ENCODE data around the gene PLCD3. TPM values are rescaled to one million over a fixed set of nuclear protein-coding genes. Genes with fewer than 3 reads are reported as not detected.

PLCD3 gene
- polyA plus RNA-seq, 1 donor from 2014 or later, result 1.3 TPM

DNA sequence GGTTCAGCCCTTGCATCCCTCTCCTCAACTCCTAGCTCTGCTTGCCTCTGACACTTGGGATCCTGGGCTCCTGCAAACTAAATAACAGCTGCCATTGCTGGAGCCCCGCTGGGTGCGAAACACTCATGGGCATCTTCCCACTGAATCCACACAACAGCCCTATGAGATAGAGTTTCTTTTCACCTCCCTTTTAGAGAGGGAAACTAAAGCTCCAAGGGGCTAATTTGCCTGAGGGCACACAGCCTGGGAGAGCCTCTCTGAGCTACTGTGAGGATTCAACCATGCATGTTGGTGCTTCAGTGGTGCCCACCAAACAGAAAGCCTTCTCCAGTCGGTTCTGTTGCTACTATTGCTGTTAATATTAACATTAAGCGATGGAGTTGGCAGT is 7.2 kb upstream of the PLCD3 start:
- no peaks in the 10 kb centered on the region for H3K79me2 ChIP-seq (replicated peaks; ENCODE audit: insufficient read depth, low read length)
- H3K36me3 ChIP-seq (ENCODE audit: insufficient read depth, low read length), result no peaks in the 10 kb centered on the region
- H3K9ac ChIP-seq (ENCODE audit: low read length), result no peak overlapping the region
- no peak overlapping the region for H3K27ac ChIP-seq (ENCODE audit: low read length)
- no peak overlapping the region for H3K4me2 ChIP-seq (ENCODE audit: low read length)
- no peaks in the 10 kb centered on the region for H3K9me2 ChIP-seq (ENCODE audit: insufficient read depth, low read length)
- H3K9me3 ChIP-seq (ENCODE audit: low read length), result no peaks in the 10 kb centered on the region
- H2AFZ ChIP-seq (ENCODE audit: low read depth, low read length), result no peak overlapping the region
- H3F3A ChIP-seq (ENCODE audit: insufficient read depth, low read length, poor library complexity, severe bottlenecking), result no peaks in the 10 kb centered on the region
- H4K20me1 ChIP-seq (ENCODE audit: insufficient read depth), result no peaks in the 10 kb centered on the region
- TF ChIP-seq EP300 (conservative IDR thresholded peaks at IDR 0.05; ENCODE audit: poor library complexity, severe bottlenecking), result no peak
- TF ChIP-seq EZH2 (IDR thresholded peaks at IDR 0.05; ENCODE audit: borderline replicate concordance, insufficient read depth, low read length, poor library complexity, severe bottlenecking), result no peak
- TF ChIP-seq RAD21 (conservative IDR thresholded peaks at IDR 0.05), result no peak
- no peak for TF ChIP-seq TAF1 (IDR thresholded peaks at IDR 0.05; ENCODE audit: low read depth)
- TF ChIP-seq, protein P1, sequence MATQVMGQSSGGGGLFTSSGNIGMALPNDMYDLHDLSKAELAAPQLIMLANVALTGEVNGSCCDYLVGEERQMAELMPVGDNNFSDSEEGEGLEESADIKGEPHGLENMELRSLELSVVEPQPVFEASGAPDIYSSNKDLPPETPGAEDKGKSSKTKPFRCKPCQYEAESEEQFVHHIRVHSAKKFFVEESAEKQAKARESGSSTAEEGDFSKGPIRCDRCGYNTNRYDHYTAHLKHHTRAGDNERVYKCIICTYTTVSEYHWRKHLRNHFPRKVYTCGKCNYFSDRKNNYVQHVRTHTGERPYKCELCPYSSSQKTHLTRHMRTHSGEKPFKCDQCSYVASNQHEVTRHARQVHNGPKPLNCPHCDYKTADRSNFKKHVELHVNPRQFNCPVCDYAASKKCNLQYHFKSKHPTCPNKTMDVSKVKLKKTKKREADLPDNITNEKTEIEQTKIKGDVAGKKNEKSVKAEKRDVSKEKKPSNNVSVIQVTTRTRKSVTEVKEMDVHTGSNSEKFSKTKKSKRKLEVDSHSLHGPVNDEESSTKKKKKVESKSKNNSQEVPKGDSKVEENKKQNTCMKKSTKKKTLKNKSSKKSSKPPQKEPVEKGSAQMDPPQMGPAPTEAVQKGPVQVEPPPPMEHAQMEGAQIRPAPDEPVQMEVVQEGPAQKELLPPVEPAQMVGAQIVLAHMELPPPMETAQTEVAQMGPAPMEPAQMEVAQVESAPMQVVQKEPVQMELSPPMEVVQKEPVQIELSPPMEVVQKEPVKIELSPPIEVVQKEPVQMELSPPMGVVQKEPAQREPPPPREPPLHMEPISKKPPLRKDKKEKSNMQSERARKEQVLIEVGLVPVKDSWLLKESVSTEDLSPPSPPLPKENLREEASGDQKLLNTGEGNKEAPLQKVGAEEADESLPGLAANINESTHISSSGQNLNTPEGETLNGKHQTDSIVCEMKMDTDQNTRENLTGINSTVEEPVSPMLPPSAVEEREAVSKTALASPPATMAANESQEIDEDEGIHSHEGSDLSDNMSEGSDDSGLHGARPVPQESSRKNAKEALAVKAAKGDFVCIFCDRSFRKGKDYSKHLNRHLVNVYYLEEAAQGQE (IDR thresholded peaks at IDR 0.05; ENCODE audit: borderline replicate concordance), result no peak
- TF ChIP-seq SMC3 (conservative IDR thresholded peaks at IDR 0.05; ENCODE audit: poor library complexity), result no peak
- TF ChIP-seq, protein P2, sequence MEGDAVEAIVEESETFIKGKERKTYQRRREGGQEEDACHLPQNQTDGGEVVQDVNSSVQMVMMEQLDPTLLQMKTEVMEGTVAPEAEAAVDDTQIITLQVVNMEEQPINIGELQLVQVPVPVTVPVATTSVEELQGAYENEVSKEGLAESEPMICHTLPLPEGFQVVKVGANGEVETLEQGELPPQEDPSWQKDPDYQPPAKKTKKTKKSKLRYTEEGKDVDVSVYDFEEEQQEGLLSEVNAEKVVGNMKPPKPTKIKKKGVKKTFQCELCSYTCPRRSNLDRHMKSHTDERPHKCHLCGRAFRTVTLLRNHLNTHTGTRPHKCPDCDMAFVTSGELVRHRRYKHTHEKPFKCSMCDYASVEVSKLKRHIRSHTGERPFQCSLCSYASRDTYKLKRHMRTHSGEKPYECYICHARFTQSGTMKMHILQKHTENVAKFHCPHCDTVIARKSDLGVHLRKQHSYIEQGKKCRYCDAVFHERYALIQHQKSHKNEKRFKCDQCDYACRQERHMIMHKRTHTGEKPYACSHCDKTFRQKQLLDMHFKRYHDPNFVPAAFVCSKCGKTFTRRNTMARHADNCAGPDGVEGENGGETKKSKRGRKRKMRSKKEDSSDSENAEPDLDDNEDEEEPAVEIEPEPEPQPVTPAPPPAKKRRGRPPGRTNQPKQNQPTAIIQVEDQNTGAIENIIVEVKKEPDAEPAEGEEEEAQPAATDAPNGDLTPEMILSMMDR (IDR thresholded peaks at IDR 0.05; ENCODE audit: poor library complexity, severe bottlenecking), result no peak
- no peak for TF ChIP-seq MXI1 (conservative IDR thresholded peaks at IDR 0.05; ENCODE audit: poor library complexity, severe bottlenecking)
- TF ChIP-seq POLR2AphosphoS5 (IDR thresholded peaks at IDR 0.05), result no peak
- H3K27me3 ChIP-seq (ENCODE audit: insufficient read depth, low read depth, low read length), result no peaks in the 10 kb centered on the region
- H3K4me3 ChIP-seq (ENCODE audit: low read length), result no peak overlapping the region

DNA sequence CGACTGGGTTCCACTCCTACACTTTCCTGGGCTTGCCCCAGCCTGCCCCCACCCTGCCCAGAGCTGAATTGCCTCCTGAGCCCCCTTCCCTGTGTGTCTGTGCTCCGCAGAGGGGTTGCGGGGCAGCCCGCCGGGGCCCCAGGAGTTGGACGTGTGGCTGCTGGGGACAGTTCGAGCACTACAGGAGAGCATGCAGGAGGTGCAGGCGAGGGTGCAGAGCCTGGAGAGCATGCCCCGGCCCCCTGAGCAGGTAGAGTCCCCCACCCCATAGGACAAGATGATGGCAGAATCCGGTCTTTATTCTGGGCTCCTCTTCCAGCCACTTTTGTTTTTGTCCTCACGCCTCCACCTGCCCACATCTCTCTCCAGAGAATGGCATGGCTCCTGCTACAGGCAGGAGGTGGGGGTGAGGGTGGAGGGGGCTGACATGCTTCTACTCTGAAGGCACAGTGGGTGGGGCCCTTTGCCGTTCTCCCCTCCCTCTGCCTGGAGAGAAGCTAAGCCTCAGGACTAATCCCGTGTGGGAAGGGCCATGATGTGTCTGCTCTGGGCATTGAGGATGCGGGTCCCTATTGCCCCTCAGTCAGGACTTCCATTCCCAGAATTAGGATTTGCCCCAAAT is 6.7 kb upstream of the PLCD3 start:
- Histone ChIP-seq H3K4me2 (ENCODE audit: low read length) (no peak overlapping the region), H3K36me3 (ENCODE audit: insufficient read depth, low read length) (no peaks in the 10 kb centered on the region), H3K79me2 (replicated peaks; ENCODE audit: insufficient read depth, low read length) (no peaks in the 10 kb centered on the region), H2AFZ (ENCODE audit: low read depth, low read length) (no peak overlapping the region), H3K4me3 (ENCODE audit: low read length) (no peak overlapping the region), H3K9me2 (ENCODE audit: insufficient read depth, low read length) (no peaks in the 10 kb centered on the region), H3K27ac (ENCODE audit: low read length) (no peak overlapping the region), H4K20me1 (ENCODE audit: insufficient read depth) (no peaks in the 10 kb centered on the region), H3K9me3 (ENCODE audit: low read length) (no peaks in the 10 kb centered on the region), H3F3A (ENCODE audit: insufficient read depth, low read length, poor library complexity, severe bottlenecking) (no peaks in the 10 kb centered on the region), H3K27me3 (ENCODE audit: insufficient read depth, low read depth, low read length) (no peaks in the 10 kb centered on the region), H3K9ac (ENCODE audit: low read length) (no peak overlapping the region)
- no peak for TF ChIP-seq MXI1 (conservative IDR thresholded peaks at IDR 0.05; ENCODE audit: poor library complexity, severe bottlenecking)
- no peak for TF ChIP-seq SMC3 (conservative IDR thresholded peaks at IDR 0.05; ENCODE audit: poor library complexity)
- no peak for TF ChIP-seq POLR2AphosphoS5 (IDR thresholded peaks at IDR 0.05)
- no peak for TF ChIP-seq TAF1 (IDR thresholded peaks at IDR 0.05; ENCODE audit: low read depth)
- TF ChIP-seq, protein P2 (IDR thresholded peaks at IDR 0.05; ENCODE audit: poor library complexity, severe bottlenecking), result no peak
- TF ChIP-seq EP300 (conservative IDR thresholded peaks at IDR 0.05; ENCODE audit: poor library complexity, severe bottlenecking), result no peak
- no peak for TF ChIP-seq EZH2 (IDR thresholded peaks at IDR 0.05; ENCODE audit: borderline replicate concordance, insufficient read depth, low read length, poor library complexity, severe bottlenecking)
